BLaER1 treated with 17β-estradiol and CSF1 and Interleukin-3, amounts not matched to agents 10 nM and 100 nM (cell line): ENCODE data around the gene IFI27L1.
A peak's percentile ranks its signal among the peaks of the same experiment; 100 is the strongest.
"Not testable (repeated sequence)": the region's sequence is repeated elsewhere in the genome, so short reads cannot be mapped to it uniquely, and the experiment has no call there.

Experiments used
- H3K27ac ChIP-seq, 11 experiments: shearing (Covaris generic); formaldehyde crosslinking; 2 replicates each; pipeline ENCODE4 v1.8.1; 2022
- H3K27me3 ChIP-seq, 11 experiments: shearing (Covaris generic); formaldehyde crosslinking; 2 replicates each; pipeline ENCODE4 v1.8.1; 2022
- H3K36me3 ChIP-seq, 11 experiments: shearing (Covaris generic); formaldehyde crosslinking; 2 replicates each; pipeline ENCODE4 v1.8.1; 2022
- H3K4me1 ChIP-seq, 10 experiments: shearing (Covaris generic); formaldehyde crosslinking; 2 replicates each; pipeline ENCODE4 v1.8.1; 2022
- H3K4me2 ChIP-seq, 11 experiments: shearing (Covaris generic); formaldehyde crosslinking; 2 replicates each; pipeline ENCODE4 v1.8.1; 2022
- H3K4me3 ChIP-seq, 10 experiments: shearing (Covaris generic); formaldehyde crosslinking; 2 replicates each; pipeline ENCODE4 v1.8.1; 2022
- H3K9ac ChIP-seq, 11 experiments: shearing (Covaris generic); formaldehyde crosslinking; 2 replicates each; pipeline ENCODE4 v1.8.1; 2022
- H3K9me3 ChIP-seq, 11 experiments: shearing (Covaris generic); formaldehyde crosslinking; replicated peaks in 1 of 11; 2 replicates each; pipeline ENCODE4 v1.8.1; 2022
- H4K20me1 ChIP-seq, 11 experiments: shearing (Covaris generic); formaldehyde crosslinking; 2 replicates each; pipeline ENCODE4 v1.8.1; 2022
- Cebpa-rat ChIP-seq, 11 experiments: shearing (Covaris generic); IDR thresholded peaks; 2 replicates each; pipeline ENCODE4 v1.8.1; 2022

IFI27L1 gene

GRCh38 chr14:94062344-94062940 lies 18.7 kb upstream of the IFI27L1 start:
- Histone ChIP-seq H3K27ac (peak overlapping the region in 3 of 11 experiments; percentile 19 to 43 (median 43); a peak in 3 of 22 replicates), H4K20me1 (peaks cover 71 to 100% (median 98%) of the 10 kb centered on the region in 11 experiments), H3K27me3 (no peaks in the 10 kb centered on the region), H3K9me3 (peaks cover 2 to 6% (median 4%) of the 10 kb centered on the region in 11 experiments; a peak in 18 of 22 replicates), H3K4me3 (no peak overlapping the region), H3K4me1 (peaks cover 14 to 38% (median 24%) of the 10 kb centered on the region in 10 experiments), H3K36me3 (peaks cover 63 to 96% (median 89%) of the 10 kb centered on the region in 11 experiments), H3K9ac (0 out of 22 replicates have a peak overlapping the region, but pooled peaks of 1 of the 11 experiments have one; percentile 20), H3K4me2 (peak overlapping the region in 6 of 11 experiments; percentile 13 to 75 (median 50); a peak in 10 of 22 replicates)
- TF ChIP-seq Cebpa-rat (IDR thresholded peaks at IDR 0.05): no peak

- Histone ChIP-seq H4K20me1 (peaks cover 44 to 93% (median 72%) of the 10 kb centered on the region in 11 experiments), H3K4me2 (no peak overlapping the region)
Observed at GRCh38 chr14:94066089-94066676, 14.9 kb upstream of the IFI27L1 start.

GRCh38 chr14:94072076-94072475 lies 9.0 kb upstream of the IFI27L1 start:
- H4K20me1 ChIP-seq: peaks cover 0 to 70% (median 15%) of the 10 kb centered on the region in 11 experiments; a peak in 13 of 22 replicates
- H3K4me2 ChIP-seq, H3K9ac ChIP-seq, H3K27ac ChIP-seq, H3K4me1 ChIP-seq, H3K27me3 ChIP-seq: not testable (repeated sequence)
- H3K9me3 ChIP-seq: peaks cover 97 to 100% (median 99%) of the 10 kb centered on the region in 11 experiments
- H3K4me3 ChIP-seq: peak overlapping the region in 1 of 10 experiments; percentile 38; a peak in 1 of 20 replicates
- peaks cover 66 to 100% (median 93%) of the 10 kb centered on the region in 11 experiments for H3K36me3 ChIP-seq

More at GRCh38 chr14:94066089-94066676, 14.9 kb upstream of the IFI27L1 start:
- TF ChIP-seq Cebpa-rat (IDR thresholded peaks at IDR 0.05): no peak
- no peak overlapping the region for H3K4me3 ChIP-seq
- peaks cover 42 to 96% (median 81%) of the 10 kb centered on the region in 11 experiments for H3K36me3 ChIP-seq
- no peak overlapping the region for H3K27ac ChIP-seq
- H3K9ac ChIP-seq: no peak overlapping the region
- no peaks in the 10 kb centered on the region for H3K27me3 ChIP-seq
- peaks cover 39 to 43% (median 41%) of the 10 kb centered on the region in 11 experiments for H3K9me3 ChIP-seq
- H3K4me1 ChIP-seq: peaks cover 0 to 21% (median 8%) of the 10 kb centered on the region in 10 experiments; a peak in 11 of 20 replicates

- peaks cover 78 to 95% (median 88%) of the 10 kb centered on the region in 11 experiments for H3K9me3 ChIP-seq
- no peak overlapping the region for H3K4me2 ChIP-seq
- H4K20me1 ChIP-seq: peaks cover 13 to 72% (median 27%) of the 10 kb centered on the region in 11 experiments; a peak in 20 of 22 replicates
- no peak overlapping the region for H3K9ac ChIP-seq
- H3K27ac ChIP-seq: no peak overlapping the region
- H3K27me3 ChIP-seq: no peaks in the 10 kb centered on the region
- no peak for TF ChIP-seq Cebpa-rat (IDR thresholded peaks at IDR 0.05)
- H3K4me1 ChIP-seq: peaks cover 21 to 26% (median 25%) of the 10 kb centered on the region in 10 experiments
- no peak overlapping the region for H3K4me3 ChIP-seq
- H3K36me3 ChIP-seq: peaks cover 84 to 100% (median 98%) of the 10 kb centered on the region in 11 experiments
Observed at GRCh38 chr14:94074534-94074933, 6.6 kb upstream of the IFI27L1 start.

GRCh38 chr14:94075008-94075407 lies 6.1 kb upstream of the IFI27L1 start:
- Histone ChIP-seq H3K9me3 (peaks cover 73 to 90% (median 84%) of the 10 kb centered on the region in 11 experiments), H3K36me3 (peaks cover 80 to 97% (median 93%) of the 10 kb centered on the region in 11 experiments), H3K4me2 (no peak overlapping the region), H3K4me3 (peak overlapping the region in 1 of 10 experiments; percentile 23; a peak in 1 of 20 replicates), H4K20me1 (peaks cover 18 to 75% (median 31%) of the 10 kb centered on the region in 11 experiments; a peak in 20 of 22 replicates), H3K27me3 (no peaks in the 10 kb centered on the region), H3K27ac (no peak overlapping the region), H3K4me1 (peaks cover 26 to 31% (median 29%) of the 10 kb centered on the region in 10 experiments), H3K9ac (no peak overlapping the region)
- TF ChIP-seq Cebpa-rat (IDR thresholded peaks at IDR 0.05): no peak

- H3K27ac ChIP-seq: no peak overlapping the region
- peak overlapping the region; percentile 69 to 99 (median 92) for H3K4me2 ChIP-seq
Observed at GRCh38 chr14:94077111-94077821, 3.8 kb upstream of the IFI27L1 start.

GRCh38 chr14:94077823-94078222 lies 3.3 kb upstream of the IFI27L1 start:
- Histone ChIP-seq H3K27me3 (no peaks in the 10 kb centered on the region), H3K4me2 (peak overlapping the region; percentile 69 to 99 (median 92)), H3K4me1 (peaks cover 36 to 41% (median 38%) of the 10 kb centered on the region in 10 experiments), H3K4me3 (peak overlapping the region; percentile 82 to 99 (median 94); a peak in 17 of 20 replicates), H3K9ac (no peak overlapping the region), H4K20me1 (peaks cover 19 to 74% (median 38%) of the 10 kb centered on the region in 11 experiments; a peak in 20 of 22 replicates), H3K9me3 (peaks cover 45 to 68% (median 57%) of the 10 kb centered on the region in 11 experiments), H3K36me3 (peaks cover 58 to 69% (median 66%) of the 10 kb centered on the region in 11 experiments), H3K27ac (no peak overlapping the region)
- TF ChIP-seq Cebpa-rat (IDR thresholded peaks at IDR 0.05): no peak

More at GRCh38 chr14:94077111-94077821, 3.8 kb upstream of the IFI27L1 start:
- H3K9ac ChIP-seq: no peak overlapping the region
- TF ChIP-seq Cebpa-rat (IDR thresholded peaks at IDR 0.05): no peak
- H3K27me3 ChIP-seq: no peaks in the 10 kb centered on the region
- peaks cover 19 to 80% (median 38%) of the 10 kb centered on the region in 11 experiments; a peak in 20 of 22 replicates for H4K20me1 ChIP-seq
- peaks cover 35 to 40% (median 37%) of the 10 kb centered on the region in 10 experiments for H3K4me1 ChIP-seq
- H3K4me3 ChIP-seq: peak overlapping the region; percentile 10 to 99 (median 82); a peak in 15 of 20 replicates
- peaks cover 62 to 74% (median 71%) of the 10 kb centered on the region in 11 experiments for H3K36me3 ChIP-seq
- H3K9me3 ChIP-seq: peaks cover 51 to 68% (median 61%) of the 10 kb centered on the region in 11 experiments

GRCh38 chr14:94079891-94080620 lies 1.1 kb upstream of the IFI27L1 start:
- no peaks in the 10 kb centered on the region for H3K27me3 ChIP-seq
- peaks cover 23 to 47% (median 34%) of the 10 kb centered on the region in 11 experiments for H3K9me3 ChIP-seq
- H3K4me2 ChIP-seq: peak overlapping the region; percentile 69 to 99 (median 92)
- peaks cover 19 to 55% (median 36%) of the 10 kb centered on the region in 11 experiments; a peak in 20 of 22 replicates for H4K20me1 ChIP-seq
- H3K9ac ChIP-seq: peak overlapping the region; percentile 90 to 98 (median 95)
- H3K27ac ChIP-seq: peak overlapping the region; percentile 86 to 98 (median 94)
- H3K4me1 ChIP-seq: peaks cover 36 to 41% (median 38%) of the 10 kb centered on the region in 10 experiments
- H3K4me3 ChIP-seq: peak overlapping the region; percentile 82 to 99 (median 94)
- H3K36me3 ChIP-seq: peaks cover 41 to 46% (median 44%) of the 10 kb centered on the region in 11 experiments
- no peak for TF ChIP-seq Cebpa-rat (IDR thresholded peaks at IDR 0.05)
